ENCODE measurements around the gene ACSL4.
A peak's percentile ranks its signal among the peaks of the same experiment; 100 is the strongest.
"Not testable (repeated sequence)": the region's sequence is repeated elsewhere in the genome, so short reads cannot be mapped to it uniquely, and the experiment has no call there.

Gene ACSL4

GRCh38 chrX:109732807-109733612 is at the start of gene ACSL4:
ACSL4 (minus strand) TSS chrX:109733257; CDS start chrX:109683363, 49,894 bp downstream.
- DNase-seq (ENCODE audit: low spot score): peak; percentile 73

GRCh38 chrX:109777749-109778148 is 44.7 kb upstream of the ACSL4 start:
- no peak for DNase-seq (ENCODE audit: low spot score)

GRCh38 chrX:109776986-109777385 is 43.9 kb upstream of the ACSL4 start:
- no peak for DNase-seq (ENCODE audit: low spot score)

GRCh38 chrX:109776432-109776831 is 43.4 kb upstream of the ACSL4 start:
- DNase-seq (ENCODE audit: low spot score): no peak

- no peak for DNase-seq (ENCODE audit: low spot score)
These were observed 42.3 kb upstream of the ACSL4 start for GRCh38 chrX:109775386-109775785.

GRCh38 chrX:109774706-109775105 is 41.6 kb upstream of the ACSL4 start:
- DNase-seq (ENCODE audit: low spot score): no peak

GRCh38 chrX:109774136-109774535 is 41.1 kb upstream of the ACSL4 start:
- DNase-seq (ENCODE audit: low spot score): no peak

- DNase-seq (ENCODE audit: low spot score): no peak
These were observed 40.3 kb upstream of the ACSL4 start for GRCh38 chrX:109773374-109773773.

- no peak for DNase-seq (ENCODE audit: low spot score)
These were observed 37.7 kb upstream of the ACSL4 start for GRCh38 chrX:109770780-109771179.

- DNase-seq (ENCODE audit: low spot score): no peak
These were observed 27.8 kb upstream of the ACSL4 start for GRCh38 chrX:109760922-109761250.

GRCh38 chrX:109760209-109760921 is 27.3 kb upstream of the ACSL4 start:
- DNase-seq (ENCODE audit: low spot score): no peak

- no peak for DNase-seq (ENCODE audit: low spot score)
These were observed 20.2 kb upstream of the ACSL4 start for GRCh38 chrX:109753256-109753655.

- no peak for DNase-seq (ENCODE audit: low spot score)
These were observed 18.6 kb upstream of the ACSL4 start for GRCh38 chrX:109751698-109752097.

- no peak for DNase-seq (ENCODE audit: low spot score)
These were observed 16.1 kb upstream of the ACSL4 start for GRCh38 chrX:109749207-109749606.

GRCh38 chrX:109747681-109748080 is 14.6 kb upstream of the ACSL4 start:
- no peak for DNase-seq (ENCODE audit: low spot score)

GRCh38 chrX:109742722-109743121 is 9.7 kb upstream of the ACSL4 start:
- DNase-seq (ENCODE audit: low spot score): no peak

- DNase-seq (ENCODE audit: low spot score): not testable (repeated sequence)
These were observed 7.8 kb upstream of the ACSL4 start for GRCh38 chrX:109740896-109741295.

GRCh38 chrX:109740433-109740809 is 7.4 kb upstream of the ACSL4 start:
- no peak for DNase-seq (ENCODE audit: low spot score)

GRCh38 chrX:109739625-109740432 is 6.8 kb upstream of the ACSL4 start:
- no peak for DNase-seq (ENCODE audit: low spot score)

- no peak for DNase-seq (ENCODE audit: low spot score)
These were observed 2.2 kb upstream of the ACSL4 start for GRCh38 chrX:109735202-109735744.

- no peak for DNase-seq (ENCODE audit: low spot score)
These were observed 591 bp upstream of the ACSL4 start for GRCh38 chrX:109733613-109734083.

Measured in SW480 (cell line).